Endothelial cell of umbilical vein (primary cell): ENCODE results near the gene STC2. TPM values are rescaled to one million over a fixed set of nuclear protein-coding genes. Genes with fewer than 3 reads are reported as not detected.
A peak's percentile ranks its signal among the peaks of the same experiment; 100 is the strongest.

ENCODE experiments used
- BruUV-seq: library from RNA; stranded (reverse); fragments of 400-500 nt; replicated peaks from 2 replicates; lab custom pipeline; 2021; lab: Mats Ljungman, UMichigan
- CTCF ChIA-PET: fragments of 300-600, 350-600 bp; sonication (Branson Sonifier 250); formaldehyde crosslinking; loops from one replicate; lab custom pipeline; 2021; ENCODE audit warnings: antibody characterized with exemption, inconsistent platforms; lab: Charles Lee
- POLR2A ChIA-PET: fragments of 300-600, 350-600 bp; sonication (Branson Sonifier 250); formaldehyde crosslinking; loops from one replicate; lab custom pipeline; 2021; ENCODE audit warnings: antibody characterized with exemption, inconsistent platforms; lab: Charles Lee
- DNase-seq: peaks from one replicate; pipeline ENCODE4 v3.0.0-alpha.2; 2011; ENCODE audit warnings: low read depth, low spot score
- FAIRE-seq: peaks from 2 replicates; lab custom pipeline; 2011; peaks lifted over from hg19 to GRCh38; lab: Jason Lieb, UNC
- H2AFZ ChIP-seq: 2 replicates; pipeline ENCODE4 v1.6.0; 2012; ENCODE audit warnings: low read depth, low read length, control low read depth, inconsistent platforms
- H3K27ac ChIP-seq: 2 replicates; pipeline ENCODE4 v1.5.1; 2011; ENCODE audit warnings: low read depth, mild to moderate bottlenecking, control low read depth, low read length, moderate library complexity; ENCODE audit not compliant: insufficient read depth
- H3K27me3 ChIP-seq, 2 experiments: 2 replicates each; pipeline versions ENCODE4 v1.6.0 to v1.6.1; 2011; ENCODE audit warnings: low read length in 2 of 2, mixed read lengths in 1 of 2; ENCODE audit not compliant: control insufficient read depth in 2 of 2, insufficient read depth in 2 of 2
- H3K36me3 ChIP-seq, 2 experiments: 2 replicates in 1 of 2; 3 replicates in 1 of 2; pipeline ENCODE4 v1.5.1; 2011; ENCODE audit warnings: low read length in 2 of 2, mild to moderate bottlenecking in 1 of 2, moderate library complexity in 1 of 2; ENCODE audit not compliant: control insufficient read depth in 2 of 2, insufficient read depth in 2 of 2; ENCODE audit errors: extremely low read depth in 1 of 2
- H3K4me1 ChIP-seq: 3 replicates; pipeline ENCODE4 v1.5.1; 2011; ENCODE audit warnings: mild to moderate bottlenecking, low read length; ENCODE audit not compliant: control insufficient read depth, insufficient read depth; ENCODE audit errors: extremely low read depth
- H3K4me2 ChIP-seq: 2 replicates; pipeline ENCODE4 v1.6.1; 2011; ENCODE audit warnings: low read length, control low read depth, mixed read lengths; ENCODE audit not compliant: insufficient read depth
- H3K4me3 ChIP-seq, 3 experiments: fragments of 200-600 bp in 1 of 3; sonication (generic), shearing (Covaris generic) in 1 of 3; replicated peaks in 1 of 3; 2 replicates each; pipeline ENCODE4 v1.5.1; 2011 to 2016; ENCODE audit warnings: control low read depth in 3 of 3, low read length in 3 of 3, mild to moderate bottlenecking in 2 of 3, inconsistent platforms in 1 of 3, low read depth in 1 of 3, moderate library complexity in 1 of 3; ENCODE audit not compliant: insufficient read depth in 1 of 3
- H3K79me2 ChIP-seq: 2 replicates; pipeline ENCODE4 v1.6.0; 2012; ENCODE audit warnings: low read length, inconsistent platforms; ENCODE audit not compliant: control insufficient read depth, insufficient read depth
- H3K9ac ChIP-seq: replicated peaks from 2 replicates; pipeline ENCODE3; 2011; ENCODE audit warnings: low read length, control low read depth; ENCODE audit not compliant: insufficient read depth; ENCODE audit errors: extremely low read depth
- H3K9me1 ChIP-seq: replicated peaks from 3 replicates; pipeline ENCODE4 v1.6.0; 2011; ENCODE audit warnings: mild to moderate bottlenecking, low read length; ENCODE audit not compliant: control insufficient read depth, insufficient read depth; ENCODE audit errors: extremely low read depth
- H3K9me3 ChIP-seq: replicated peaks from 2 replicates; pipeline ENCODE4 v1.5.1; 2012; ENCODE audit warnings: low read length, inconsistent platforms; ENCODE audit not compliant: control insufficient read depth, insufficient read depth
- H4K20me1 ChIP-seq: replicated peaks from 2 replicates; pipeline ENCODE3; 2011; ENCODE audit warnings: mild to moderate bottlenecking, low read length; ENCODE audit not compliant: control insufficient read depth, insufficient read depth; ENCODE audit errors: extremely low read depth
- EZH2 ChIP-seq: IDR thresholded peaks from 2 replicates; pipeline ENCODE4 v1.6.1; 2012; ENCODE audit warnings: borderline replicate concordance, low read depth, mild to moderate bottlenecking, moderate library complexity, low read length, inconsistent platforms; ENCODE audit not compliant: severe bottlenecking
- POLR2A ChIP-seq: IDR thresholded peaks from 2 replicates; pipeline ENCODE4 v1.6.1; 2012; ENCODE audit warnings: low read depth, mild to moderate bottlenecking, control low read depth, low read length
- POLR2AphosphoS5 ChIP-seq: IDR thresholded peaks from 2 replicates; pipeline ENCODE4 v1.6.1; 2012; ENCODE audit warnings: low read depth, mild to moderate bottlenecking, control low read depth, low read length, moderate library complexity; ENCODE audit not compliant: insufficient read depth
- dilution Hi-C: fragments of 300-500 bp; cut with MboI; formaldehyde crosslinking; loops from one replicate; pipeline ENCODE4 v1.15.0; 2019; ENCODE audit warnings: low sequenced_read_pairs; ENCODE audit not compliant: extremely low pct_ligation_motif_present
- intact Hi-C: fragments of 100-400 bp; cut with micrococcal nuclease; formaldehyde crosslinking; loops from one replicate; pipeline ENCODE4 v1.10.0; 2022
- polyA plus RNA-seq, 4 experiments: library from polyadenylated mRNA; depleted of rRNA in 3 of 4; stranded (reverse) in 3 of 4; unstranded in 1 of 4; fragments of >200 nt; gene quantifications; 2 replicates each; pipeline versions ENCODE4 v1.2.1 to v1.2.3, GENCODE V29; 2011 to 2012; ENCODE audit warnings: missing spikeins in 1 of 4
- total RNA-seq: library from RNA; stranded (reverse); gene quantifications from 2 replicates; pipeline ENCODE4 v1.2.3, GENCODE V29; 2021
- TF ChIP-seq, protein P1 (sequence below), 2 donors: IDR thresholded peaks; 1 replicate in 1 of 2; 2 replicates in 1 of 2; pipeline ENCODE4 v1.5.1; 2011; ENCODE audit warnings: low read length in 2 of 2, mild to moderate bottlenecking in 2 of 2, moderate library complexity in 2 of 2, control low read depth in 1 of 2, inconsistent platforms in 1 of 2, low read depth in 1 of 2; ENCODE audit not compliant: insufficient read depth in 1 of 2; ENCODE audit errors: extremely low read depth in 1 of 2

STC2 gene
- total and polyA plus RNA-seq, 2 donors (not counting 3 experiments of a cell fraction or from before 2014, with no cell fraction given) = 19.0 to 26.9 TPM

DNA sequence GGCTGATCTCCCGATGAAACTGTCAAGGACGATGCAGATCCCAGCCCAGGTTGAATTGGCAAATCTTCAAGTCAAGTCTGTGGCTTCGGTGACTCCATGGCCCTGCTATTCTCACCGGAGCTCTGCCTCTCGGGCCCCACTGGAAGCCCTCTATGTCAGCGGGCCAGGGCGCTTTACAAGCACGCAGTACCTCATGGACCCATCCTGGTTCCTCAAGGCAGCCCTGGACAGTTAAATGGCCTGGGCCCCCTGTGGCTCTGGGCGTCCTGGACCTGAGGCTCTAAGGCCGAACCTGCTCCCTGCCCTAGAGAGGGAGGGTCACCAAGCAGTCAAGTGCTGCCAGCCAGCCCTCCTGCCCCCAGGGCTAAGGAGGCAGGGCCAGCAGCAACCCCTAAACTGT lies 45.3 kb downstream of the STC2 start:
- FAIRE-seq = no peak
- Histone ChIP-seq H3K4me1 (peaks cover 2% of the 10 kb centered on the region), H3K27me3 (peaks cover 18% of the 10 kb centered on the region in 2 experiments), H2AFZ (no peak overlapping the region), H3K9me1 (no peaks in the 10 kb centered on the region), H3K4me3 (no peak overlapping the region), H3K79me2 (no peaks in the 10 kb centered on the region), H4K20me1 (no peaks in the 10 kb centered on the region), H3K27ac (no peak overlapping the region), H3K4me2 (no peak overlapping the region), H3K9me3 (no peaks in the 10 kb centered on the region), H3K36me3 (no peaks in the 10 kb centered on the region), H3K9ac (no peak overlapping the region)
- dilution Hi-C loops = no loop called here
- TF ChIP-seq POLR2A (no peak), POLR2AphosphoS5 (no peak)
- no peak for DNase-seq
- POLR2A ChIA-PET = no interaction called here
- BruUV-seq = no TSS peak
- intact Hi-C loops = loop anchor here (1.0 to 5.0 kb wide), 4 partner anchors 51 to 305 kb away; no protein-coding TSS in a partner anchor
- CTCF ChIA-PET = interaction anchor here (0.5 to 1.6 kb wide), 4 partner anchors 140 to 576 kb away, joined by 3 to 8 read pairs (median 4); no protein-coding TSS in a partner anchor

DNA sequence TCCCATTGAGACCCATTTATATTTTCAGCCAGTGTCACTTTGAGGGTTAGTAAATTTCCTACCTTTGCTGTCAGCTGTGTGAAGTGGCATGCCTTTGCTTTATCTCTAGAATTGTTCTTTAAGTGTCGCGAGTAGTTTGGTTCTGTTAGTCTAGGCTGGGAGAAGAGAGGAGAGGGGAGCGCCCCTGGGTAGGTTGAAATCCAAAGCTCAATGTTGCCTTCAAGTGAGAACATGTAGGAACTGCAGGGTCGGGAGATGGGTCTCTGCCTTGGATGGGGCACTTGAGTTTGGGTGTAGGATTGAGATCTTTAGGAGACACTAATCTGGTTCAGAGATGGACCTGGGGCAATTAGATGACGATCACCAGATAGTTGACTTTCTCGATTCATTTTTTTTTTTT lies 46.3 kb downstream of the STC2 start:
- intact Hi-C loops = loop anchor here (5.0 kb wide), 1 partner anchor 50 kb away; no protein-coding TSS in a partner anchor

More for the DNA sequence above, 46.3 kb downstream of the STC2 start:
- Histone ChIP-seq H3K4me1 (peaks cover 2% of the 10 kb centered on the region), H3K9me1 (no peaks in the 10 kb centered on the region), H3K9me3 (no peaks in the 10 kb centered on the region), H3K9ac (no peak overlapping the region), H3K36me3 (no peaks in the 10 kb centered on the region), H3K4me2 (no peak overlapping the region), H3K79me2 (no peaks in the 10 kb centered on the region), H3K27me3 (peaks cover 18% of the 10 kb centered on the region in 2 experiments), H3K4me3 (no peak overlapping the region), H3K27ac (no peak overlapping the region), H2AFZ (no peak overlapping the region), H4K20me1 (no peaks in the 10 kb centered on the region)
- TF ChIP-seq EZH2 (no peak), POLR2AphosphoS5 (no peak)
- TF ChIP-seq, protein P1, sequence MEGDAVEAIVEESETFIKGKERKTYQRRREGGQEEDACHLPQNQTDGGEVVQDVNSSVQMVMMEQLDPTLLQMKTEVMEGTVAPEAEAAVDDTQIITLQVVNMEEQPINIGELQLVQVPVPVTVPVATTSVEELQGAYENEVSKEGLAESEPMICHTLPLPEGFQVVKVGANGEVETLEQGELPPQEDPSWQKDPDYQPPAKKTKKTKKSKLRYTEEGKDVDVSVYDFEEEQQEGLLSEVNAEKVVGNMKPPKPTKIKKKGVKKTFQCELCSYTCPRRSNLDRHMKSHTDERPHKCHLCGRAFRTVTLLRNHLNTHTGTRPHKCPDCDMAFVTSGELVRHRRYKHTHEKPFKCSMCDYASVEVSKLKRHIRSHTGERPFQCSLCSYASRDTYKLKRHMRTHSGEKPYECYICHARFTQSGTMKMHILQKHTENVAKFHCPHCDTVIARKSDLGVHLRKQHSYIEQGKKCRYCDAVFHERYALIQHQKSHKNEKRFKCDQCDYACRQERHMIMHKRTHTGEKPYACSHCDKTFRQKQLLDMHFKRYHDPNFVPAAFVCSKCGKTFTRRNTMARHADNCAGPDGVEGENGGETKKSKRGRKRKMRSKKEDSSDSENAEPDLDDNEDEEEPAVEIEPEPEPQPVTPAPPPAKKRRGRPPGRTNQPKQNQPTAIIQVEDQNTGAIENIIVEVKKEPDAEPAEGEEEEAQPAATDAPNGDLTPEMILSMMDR (IDR thresholded peaks at IDR 0.05; ENCODE audit: extremely low read depth in 1 of 2, insufficient read depth in 1 of 2, low read depth in 1 of 2, low read length in 2 of 2) = peak; percentile 4 to 38
- ChIA-PET CTCF (interaction anchor here (0.7 to 1.6 kb wide), 8 partner anchors 10 to 575 kb away, joined by 3 to 8 read pairs (median 4); partner anchors contain the start of gene ATP6V0E1), POLR2A (interaction anchor here (0.7 kb wide), 2 partner anchors 28 to 121 kb away, joined by 3 to 6 read pairs; no protein-coding TSS in a partner anchor)
- dilution Hi-C loops = no loop called here
- no peak for DNase-seq
- no peak for FAIRE-seq
- no TSS peak for BruUV-seq
